ENCODE measurements around the gene ATP10B. TPM values are rescaled to one million over a fixed set of nuclear protein-coding genes. Genes with fewer than 3 reads are reported as not detected.

Gene ATP10B
- total and polyA plus RNA-seq, 2 of the 13 experiments (the other 11 are each of a cell fraction or from before 2014, with no cell fraction given), result not detected

DNA sequence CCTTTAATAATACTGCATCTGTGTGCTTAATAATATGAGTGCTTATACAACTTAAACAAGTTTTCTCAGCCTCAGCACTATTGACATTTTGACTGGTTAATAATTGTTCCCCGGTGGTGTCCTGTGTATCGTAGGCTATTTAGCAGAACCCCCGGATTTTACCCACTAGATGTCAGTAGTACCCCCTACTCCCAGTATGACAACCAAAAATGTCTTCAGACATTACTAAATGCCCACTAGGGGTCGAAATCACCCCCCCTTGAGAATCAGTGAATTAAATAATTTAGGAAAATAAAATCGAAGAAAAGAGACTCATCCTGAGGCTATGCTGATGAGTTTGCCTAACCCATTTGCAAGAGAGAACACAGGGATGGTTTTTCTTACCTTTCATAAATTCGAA is 166.3 kb downstream of the ATP10B start (continued):
- TF ChIP-seq MAFK (conservative IDR thresholded peaks at IDR 0.05 in 1 of 2, IDR thresholded peaks at IDR 0.05 in 1 of 2; ENCODE audit: low read length in 2 of 2) (peak in 1 of 2 experiments; percentile 31; a peak in 2 of 4 replicates), FOXO1 (CRISPR knock-in tag; IDR thresholded peaks at IDR 0.05) (no peak), BCLAF1 (IDR thresholded peaks at IDR 0.05) (no peak)

GRCh38 chr5:160685219-160685618 is 166.8 kb downstream of the ATP10B start:
- no peak for DNase-seq (ENCODE audit: low spot score)
- in situ Hi-C loops (cut with HindIII; ENCODE audit: extremely low pct_ligation_motif_present, low pct_unique_long_range_greater_than_20kb), result no loop called here
- Histone ChIP-seq H3K4me3 (replicated peaks in 1 of 3; ENCODE audit: insufficient read depth in 1 of 3, low read depth in 2 of 3, low read length in 3 of 3) (no peak overlapping the region), H3K9me3 (ENCODE audit: low read length) (no peaks in the 10 kb centered on the region), H3K4me1 (ENCODE audit: insufficient read depth, low read length) (no peaks in the 10 kb centered on the region), H3K9ac (ENCODE audit: insufficient read depth, low read depth, low read length) (no peak overlapping the region), H3K36me3 (replicated peaks in 1 of 2; ENCODE audit: control insufficient read depth in 1 of 2, insufficient read depth in 2 of 2, low read length in 2 of 2) (no peaks in the 10 kb centered on the region), H4K20me1 (ENCODE audit: insufficient read depth, low read length) (no peaks in the 10 kb centered on the region), H2AFZ (ENCODE audit: low read length) (no peak overlapping the region), H3K79me2 (ENCODE audit: insufficient read depth, low read length) (no peaks in the 10 kb centered on the region), H3K27ac (ENCODE audit: extremely low read length, insufficient read depth, low read length) (no peak overlapping the region), H3K27me3 (ENCODE audit: control insufficient read depth in 1 of 2, insufficient read depth in 2 of 2, low read length in 2 of 2) (no peaks in the 10 kb centered on the region), H3K4me2 (ENCODE audit: low read depth, low read length) (no peak overlapping the region)
- WGBS (ENCODE audit: low lambda C conversion rate), result 11% methylated on average over 1 of the region's 1 CpG
- BruUV-seq (replicated peaks), result no TSS peak
- POLR2A ChIA-PET, result no interaction called here
- intact Hi-C loops (cut with micrococcal nuclease; ENCODE audit: unreplicated experiment), result loop anchor here (1.0 to 2.0 kb wide), 2 partner anchors 102 to 246 kb away; no protein-coding TSS in a partner anchor
- no peak for ATAC-seq
- FAIRE-seq, result no peak
- CTCF ChIA-PET (ENCODE audit: low intra/inter-chr PET ratio, low total read pairs), result no interaction called here
- TF ChIP-seq HOXA7 (CRISPR knock-in tag; IDR thresholded peaks at IDR 0.05) (no peak), SKIL (CRISPR knock-in tag; IDR thresholded peaks at IDR 0.05; ENCODE audit: borderline replicate concordance) (no peak), KDM1A (CRISPR knock-in tag; IDR thresholded peaks at IDR 0.05) (no peak), ZNF720 (CRISPR knock-in tag; IDR thresholded peaks at IDR 0.05) (no peak), XRCC5 (optimal IDR thresholded peaks at IDR 0.05; ENCODE audit: low read length) (no peak), GATAD2A (CRISPR knock-in tag; IDR thresholded peaks at IDR 0.05) (no peak), ZNF660 (CRISPR knock-in tag; IDR thresholded peaks at IDR 0.05; ENCODE audit: borderline replicate concordance, low read depth) (no peak), CREM (IDR thresholded peaks at IDR 0.05) (no peak), CREM (CRISPR knock-in tag; IDR thresholded peaks at IDR 0.05) (no peak), ZNF510 (CRISPR knock-in tag; IDR thresholded peaks at IDR 0.05; ENCODE audit: low read depth) (no peak), POLR2G (IDR thresholded peaks at IDR 0.05; ENCODE audit: low read depth, low read length) (no peak), ZNF800 (CRISPR knock-in tag; IDR thresholded peaks at IDR 0.05) (no peak), KLF6 (CRISPR knock-in tag; IDR thresholded peaks at IDR 0.05) (no peak), ZNF280B (CRISPR knock-in tag; IDR thresholded peaks at IDR 0.05; ENCODE audit: borderline replicate concordance) (no peak)
